ENCODE results near the gene RNF40.

RNF40 gene

GRCh38 chr16:30746638-30747175 lies 15.4 kb upstream of the RNF40 start:
- TF ChIP-seq CTCF (IDR thresholded peaks at IDR 0.05; ENCODE audit: borderline replicate concordance, extremely low read depth, low read length, poor library complexity, severe bottlenecking) (no peak), EZH2 (IDR thresholded peaks at IDR 0.05; ENCODE audit: borderline replicate concordance, low read depth, low read length, severe bottlenecking) (no peak)

GRCh38 chr16:30747331-30747730 lies 14.8 kb upstream of the RNF40 start:
- H3K9ac ChIP-seq (ENCODE audit: low read depth, low read length): peak overlapping the region; percentile 58
- peaks cover 43% of the 10 kb centered on the region for H3K36me3 ChIP-seq (ENCODE audit: insufficient read depth, low read length)
- ATAC-seq (ENCODE audit: insufficient read depth, low read depth): no peak

More at GRCh38 chr16:30746638-30747175, 15.4 kb upstream of the RNF40 start:
- Histone ChIP-seq H2AFZ (ENCODE audit: low read depth, low read length) (no peak overlapping the region), H3K4me3 (ENCODE audit: low read depth in 1 of 2, low read length in 2 of 2) (no peak overlapping the region), H3K9ac (ENCODE audit: low read depth, low read length) (peak overlapping the region; percentile 1; the same call in 1 of the 2 replicates), H3K79me2 (ENCODE audit: insufficient read depth, low read length) (peaks cover 27% of the 10 kb centered on the region), H3K9me3 (ENCODE audit: insufficient read depth, low read length, severe bottlenecking) (no peaks in the 10 kb centered on the region), H3K36me3 (ENCODE audit: insufficient read depth, low read length) (peaks cover 46% of the 10 kb centered on the region), H3K4me2 (ENCODE audit: insufficient read depth, low read length) (no peak overlapping the region), H4K20me1 (ENCODE audit: insufficient read depth, low read length) (peaks cover 7% of the 10 kb centered on the region; the same call in 1 of the 2 replicates), H3K27me3 (ENCODE audit: insufficient read depth, low read length, poor library complexity) (no peaks in the 10 kb centered on the region), H3K27ac (ENCODE audit: low read length) (no peak overlapping the region), H3K4me1 (ENCODE audit: insufficient read depth, low read length) (peaks cover 25% of the 10 kb centered on the region)
- no peak for ATAC-seq (ENCODE audit: insufficient read depth, low read depth)
- no peak for DNase-seq

DNA sequence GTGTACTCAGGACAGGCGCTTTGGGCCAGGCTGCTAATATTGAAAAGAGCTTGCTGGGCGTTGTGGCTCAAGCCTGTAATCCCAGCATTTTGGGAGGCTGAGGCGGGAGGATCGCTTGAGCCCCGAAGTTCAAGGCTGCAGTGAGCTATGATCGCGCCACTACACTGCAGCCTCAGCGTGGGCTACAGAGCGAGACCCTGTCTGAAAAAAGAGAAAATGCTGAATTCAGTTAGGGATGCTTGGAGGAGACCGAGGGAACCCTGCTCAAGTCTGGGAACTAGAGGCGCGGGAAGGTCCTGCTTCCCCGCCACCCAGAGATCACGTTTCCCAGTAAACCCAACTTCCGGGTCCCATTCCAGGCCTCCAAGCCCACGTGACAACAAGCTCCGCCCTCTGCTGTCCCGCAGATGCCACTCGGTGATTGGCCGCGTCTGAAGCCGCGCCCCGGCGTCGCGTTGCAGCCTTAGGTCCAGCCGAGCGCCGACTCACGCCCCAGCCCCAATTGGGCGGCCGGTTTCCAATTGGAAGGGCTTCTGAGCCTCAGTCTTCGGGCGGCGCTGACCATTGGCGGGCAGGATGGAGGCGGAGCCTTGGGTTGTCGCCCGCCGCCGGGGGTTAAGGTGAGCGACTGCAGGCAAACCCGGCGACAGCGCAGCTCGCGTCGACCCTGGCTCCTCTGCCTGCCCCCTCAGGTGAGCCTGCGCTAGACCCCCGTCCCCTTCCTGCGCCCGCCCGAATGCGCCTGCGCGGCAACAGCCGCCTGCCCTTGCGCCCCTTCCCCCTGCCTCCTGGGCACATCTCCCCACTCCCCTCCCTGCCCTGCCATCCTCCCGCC lies 14.1 kb upstream of the RNF40 start, which contains the start of gene PHKG2:
Gene PHKG2 (plus strand): TSS at position 627 of the 835 bp plus-strand sequence. CDS start 396 bp downstream, outside the sequence.
- Histone ChIP-seq H3K27ac (ENCODE audit: low read length) (peak within 1 kb of the TSS; percentile 74), H3K4me2 (ENCODE audit: insufficient read depth, low read length) (peak within 1 kb of the TSS; percentile 67), H3K9ac (ENCODE audit: low read depth, low read length) (peak within 1 kb of the TSS; percentile 58), H3K4me3 (ENCODE audit: low read depth in 1 of 2, low read length in 2 of 2) (peak within 1 kb of the TSS; percentile 86 to 96; a peak in 3 of 4 replicates), H2AFZ (ENCODE audit: low read depth, low read length) (peak within 1 kb of the TSS; percentile 78), H3K79me2 (ENCODE audit: insufficient read depth, low read length) (peaks cover 27% of the 10 kb centered on the region), H3K4me1 (ENCODE audit: insufficient read depth, low read length) (peaks cover 25% of the 10 kb centered on the region), H3K36me3 (ENCODE audit: insufficient read depth, low read length) (peaks cover 39% of the 10 kb centered on the region), H4K20me1 (ENCODE audit: insufficient read depth, low read length) (peaks cover 7% of the 10 kb centered on the region; the same call in 1 of the 2 replicates), H3K9me3 (ENCODE audit: insufficient read depth, low read length, severe bottlenecking) (no peaks in the 10 kb centered on the region), H3K27me3 (ENCODE audit: insufficient read depth, low read length, poor library complexity) (no peaks in the 10 kb centered on the region)
- no peak for TF ChIP-seq CTCF (IDR thresholded peaks at IDR 0.05; ENCODE audit: borderline replicate concordance, extremely low read depth, low read length, poor library complexity, severe bottlenecking)
- no peak for TF ChIP-seq EZH2 (IDR thresholded peaks at IDR 0.05; ENCODE audit: borderline replicate concordance, low read depth, low read length, severe bottlenecking)
- ATAC-seq (ENCODE audit: insufficient read depth, low read depth) (peak; percentile 98), DNase-seq (peak; percentile 99)

More at GRCh38 chr16:30747331-30747730, 14.8 kb upstream of the RNF40 start:
- peaks cover 27% of the 10 kb centered on the region for H3K79me2 ChIP-seq (ENCODE audit: insufficient read depth, low read length)
- no peaks in the 10 kb centered on the region for H3K27me3 ChIP-seq (ENCODE audit: insufficient read depth, low read length, poor library complexity)
- H3K9me3 ChIP-seq (ENCODE audit: insufficient read depth, low read length, severe bottlenecking): no peaks in the 10 kb centered on the region
- no peak for DNase-seq
- peak overlapping the region; percentile 78 for H2AFZ ChIP-seq (ENCODE audit: low read depth, low read length)
- peaks cover 7% of the 10 kb centered on the region; the same call in 1 of the 2 replicates for H4K20me1 ChIP-seq (ENCODE audit: insufficient read depth, low read length)
- peak overlapping the region; percentile 67 for H3K4me2 ChIP-seq (ENCODE audit: insufficient read depth, low read length)
- peaks cover 25% of the 10 kb centered on the region for H3K4me1 ChIP-seq (ENCODE audit: insufficient read depth, low read length)
- H3K27ac ChIP-seq (ENCODE audit: low read length): peak overlapping the region; percentile 74
- peak overlapping the region; percentile 86 to 96; a peak in 2 of 4 replicates for H3K4me3 ChIP-seq (ENCODE audit: low read depth in 1 of 2, low read length in 2 of 2)
- TF ChIP-seq EZH2 (IDR thresholded peaks at IDR 0.05; ENCODE audit: borderline replicate concordance, low read depth, low read length, severe bottlenecking) (no peak), CTCF (IDR thresholded peaks at IDR 0.05; ENCODE audit: borderline replicate concordance, extremely low read depth, low read length, poor library complexity, severe bottlenecking) (no peak)
